Neural progenitor cell (in vitro differentiated cells): ENCODE results near the gene SLC35E2B. TPM values are rescaled to one million over a fixed set of nuclear protein-coding genes. Genes with fewer than 3 reads are reported as not detected.

Source experiments
- DNase-seq: peaks from one replicate; pipeline ENCODE4 v3.0.0-alpha.2; 2016; ENCODE audit warnings: low spot score
- H2AFZ ChIP-seq: fragments of 200-600 bp; sonication (generic); replicated peaks from 2 replicates; pipeline ENCODE4 v1.6.1; 2016; ENCODE audit warnings: antibody characterized with exemption
- H3F3A ChIP-seq: fragments of 200-600 bp; sonication (generic); 2 replicates; pipeline ENCODE4 v1.6.1; 2016; ENCODE audit warnings: antibody characterized with exemption, low read depth
- H3K27ac ChIP-seq: fragments of 200-600 bp; sonication (generic); 2 replicates; pipeline ENCODE4 v1.5.1; 2016; ENCODE audit warnings: mild to moderate bottlenecking
- H3K27me3 ChIP-seq: fragments of 200-600 bp; sonication (generic); 2 replicates; pipeline ENCODE4 v1.6.1; 2016; ENCODE audit warnings: mild to moderate bottlenecking, moderate library complexity
- H3K36me3 ChIP-seq: fragments of 200-600 bp; sonication (generic); 2 replicates; pipeline ENCODE4 v1.5.1; 2016
- H3K4me1 ChIP-seq: fragments of 200-600 bp; sonication (generic); 2 replicates; pipeline ENCODE4 v1.6.1; 2016; ENCODE audit warnings: mixed run types
- H3K4me2 ChIP-seq: fragments of 200-600 bp; sonication (generic); 2 replicates; pipeline ENCODE4 v1.6.1; 2016
- H3K4me3 ChIP-seq: fragments of 200-600 bp; sonication (generic); 2 replicates; pipeline ENCODE4 v1.5.1; 2016
- H3K79me2 ChIP-seq: fragments of 200-600 bp; sonication (generic); 2 replicates; pipeline ENCODE4 v1.6.1; 2016; ENCODE audit warnings: low read depth
- H3K9ac ChIP-seq: fragments of 200-600 bp; sonication (generic); 2 replicates; pipeline ENCODE4 v1.6.1; 2016
- H3K9me3 ChIP-seq: fragments of 200-600 bp; sonication (generic); 2 replicates; pipeline ENCODE4 v1.5.1; 2016; ENCODE audit warnings: low read depth
- H4K20me1 ChIP-seq: fragments of 200-600 bp; sonication (generic); 2 replicates; pipeline ENCODE4 v1.6.1; 2016; ENCODE audit warnings: low read depth
- H3K27ac Mint-ChIP-seq: 3 replicates; pipeline ENCODE4 v1.8.0; 2021; ENCODE audit warnings: mixed read lengths
- H3K27me3 Mint-ChIP-seq: 2 replicates; pipeline ENCODE4 v1.8.0; 2022; ENCODE audit warnings: low read depth, mild to moderate bottlenecking, inconsistent platforms, moderate library complexity, mixed read lengths; ENCODE audit not compliant: insufficient read depth
- H3K36me3 Mint-ChIP-seq: 3 replicates; pipeline ENCODE4 v1.8.0; 2021; ENCODE audit warnings: mixed read lengths
- H3K4me1 Mint-ChIP-seq: 3 replicates; pipeline ENCODE4 v1.8.0; 2021; ENCODE audit warnings: mixed read lengths
- H3K4me3 Mint-ChIP-seq: 3 replicates; pipeline ENCODE4 v1.8.0; 2021; ENCODE audit warnings: mild to moderate bottlenecking, moderate library complexity, mixed read lengths
- H3K9me3 Mint-ChIP-seq: 3 replicates; pipeline ENCODE4 v1.8.0; 2020; ENCODE audit warnings: mixed read lengths
- CTCF ChIP-seq: fragments of 200-600 bp; sonication (generic); IDR thresholded peaks from 2 replicates; pipeline ENCODE4 v1.5.1; 2017; ENCODE audit warnings: antibody characterized with exemption, mild to moderate bottlenecking
- EZH2 ChIP-seq: fragments of 200-600 bp; sonication (generic); IDR thresholded peaks from 2 replicates; pipeline ENCODE4 v1.6.1; 2017; ENCODE audit warnings: antibody characterized with exemption, mild to moderate bottlenecking, moderate library complexity
- EZH2phosphoT487 ChIP-seq: fragments of 200-600 bp; sonication (generic); IDR thresholded peaks from 2 replicates; pipeline ENCODE4 v1.6.1; 2017; ENCODE audit warnings: antibody characterized with exemption
- total RNA-seq: library from RNA; depleted of rRNA; stranded (reverse); fragments of >200 nt; gene quantifications from 2 replicates; pipeline ENCODE4 v1.2.3, GENCODE V29; 2015; ENCODE audit warnings: low replicate concordance

Gene SLC35E2B
- total RNA-seq, 1 donor from 2014 or later: 49.4 TPM

DNA sequence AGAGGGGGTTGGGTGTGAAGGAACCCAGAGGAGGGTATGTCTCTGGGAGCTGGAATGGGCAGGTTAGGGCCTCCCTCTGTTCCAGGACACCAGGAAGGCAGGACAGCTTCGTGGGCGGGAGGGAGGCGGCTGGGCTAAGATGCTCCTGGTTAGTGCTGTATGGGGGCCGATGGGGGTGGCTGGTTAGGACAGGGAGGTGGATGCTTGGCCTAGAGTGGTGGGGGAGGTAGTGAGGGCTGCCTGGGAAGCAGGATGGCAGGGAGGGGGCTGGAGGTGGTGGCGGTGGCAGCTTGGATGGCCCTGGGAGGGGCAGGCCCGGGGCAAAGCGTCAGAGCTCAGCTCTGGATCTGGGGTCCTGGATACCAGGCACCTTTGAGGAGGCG is 66.8 kb downstream of the SLC35E2B start:
- Mint-ChIP-seq H3K4me1 (peaks cover 10% of the 10 kb centered on the region), H3K9me3 (no peaks in the 10 kb centered on the region), H3K27ac (no peak overlapping the region), H3K27me3 (peaks cover 5% of the 10 kb centered on the region), H3K4me3 (no peak overlapping the region), H3K36me3 (peaks cover 1% of the 10 kb centered on the region)
- H2AFZ ChIP-seq: no peak overlapping the region
- no peak overlapping the region for H3K9ac ChIP-seq
- H3K27me3 ChIP-seq: peaks cover 22% of the 10 kb centered on the region
- H3K4me3 ChIP-seq: no peak overlapping the region
- no peaks in the 10 kb centered on the region for H3K79me2 ChIP-seq
- H4K20me1 ChIP-seq: peaks cover 17% of the 10 kb centered on the region
- no peaks in the 10 kb centered on the region for H3F3A ChIP-seq
- H3K27ac ChIP-seq: no peak overlapping the region
- DNase-seq: no peak
- H3K4me1 ChIP-seq: no peaks in the 10 kb centered on the region
- TF ChIP-seq CTCF (no peak), EZH2phosphoT487 (no peak), EZH2 (no peak)
- H3K9me3 ChIP-seq: no peaks in the 10 kb centered on the region
- no peak overlapping the region for H3K4me2 ChIP-seq
- H3K36me3 ChIP-seq: no peaks in the 10 kb centered on the region

- Mint-ChIP-seq H3K27me3 (peaks cover 5% of the 10 kb centered on the region), H3K4me1 (peaks cover 10% of the 10 kb centered on the region), H3K27ac (no peak overlapping the region), H3K9me3 (no peaks in the 10 kb centered on the region), H3K36me3 (peaks cover 1% of the 10 kb centered on the region), H3K4me3 (no peak overlapping the region)
- Histone ChIP-seq H3K27me3 (peaks cover 17% of the 10 kb centered on the region), H3K4me1 (no peaks in the 10 kb centered on the region), H3F3A (no peaks in the 10 kb centered on the region), H3K4me2 (no peak overlapping the region), H3K27ac (no peak overlapping the region), H4K20me1 (peaks cover 17% of the 10 kb centered on the region), H3K4me3 (no peak overlapping the region), H3K9ac (no peak overlapping the region), H3K9me3 (no peaks in the 10 kb centered on the region), H3K36me3 (no peaks in the 10 kb centered on the region), H2AFZ (no peak overlapping the region), H3K79me2 (no peaks in the 10 kb centered on the region)
- TF ChIP-seq CTCF: no peak
- TF ChIP-seq EZH2phosphoT487: no peak
- TF ChIP-seq EZH2: no peak
- DNase-seq: no peak
These were observed 67.2 kb downstream of the SLC35E2B start for GRCh38 chr1:1625404-1625775.

DNA sequence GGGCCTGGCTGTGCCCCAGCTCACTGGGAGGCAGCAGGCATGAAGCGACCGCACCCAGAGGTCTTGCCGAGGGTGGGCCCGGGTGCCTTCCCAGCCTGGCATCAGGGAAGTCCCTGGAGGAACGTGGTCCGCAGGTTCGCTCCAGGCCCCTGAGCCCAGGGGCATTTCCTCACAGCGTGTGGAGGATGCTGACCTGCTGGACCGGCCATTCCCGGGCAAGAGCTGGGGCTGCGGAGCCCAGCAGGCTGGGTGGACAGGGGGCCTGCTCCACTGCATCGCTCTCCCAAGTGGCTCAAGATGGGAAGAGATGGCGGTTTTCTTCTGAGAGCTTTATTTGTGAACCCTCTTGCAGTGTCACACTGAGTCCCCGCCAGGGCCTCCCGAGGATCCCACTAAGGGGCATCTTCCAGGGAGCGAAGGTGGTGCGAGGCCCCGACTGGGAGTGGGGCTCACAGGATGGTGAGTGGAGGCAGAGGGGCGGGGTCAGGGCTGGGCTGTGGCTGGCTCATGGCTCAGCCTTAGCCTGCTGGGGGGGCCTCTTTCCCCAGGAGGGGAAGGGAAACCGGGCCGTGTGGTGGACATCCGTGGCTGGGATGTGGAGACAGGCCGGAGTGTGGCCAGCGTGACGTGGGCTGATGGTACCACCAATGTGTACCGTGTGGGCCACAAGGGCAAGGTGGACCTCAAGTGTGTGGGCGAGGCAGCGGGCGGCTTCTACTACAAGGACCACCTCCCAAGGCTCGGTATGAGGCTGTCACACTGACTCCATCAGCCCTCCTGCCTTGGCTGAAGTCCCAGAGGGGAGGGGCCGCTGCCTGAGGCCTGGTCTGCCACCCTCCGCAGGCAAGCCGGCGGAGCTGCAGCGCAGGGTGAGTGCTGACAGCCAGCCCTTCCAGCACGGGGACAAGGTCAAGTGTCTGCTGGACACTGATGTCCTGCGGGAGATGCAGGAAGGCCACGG is 67.9 kb downstream of the SLC35E2B start:
- no peaks in the 10 kb centered on the region for H3K9me3 Mint-ChIP-seq
- H3K9me3 ChIP-seq: no peaks in the 10 kb centered on the region
- H4K20me1 ChIP-seq: peaks cover 21% of the 10 kb centered on the region
- H3K9ac ChIP-seq: no peak overlapping the region
- H3K4me2 ChIP-seq: no peak overlapping the region
- no peaks in the 10 kb centered on the region for H3F3A ChIP-seq
- no peak overlapping the region for H2AFZ ChIP-seq
- H3K27me3 Mint-ChIP-seq: peaks cover 3% of the 10 kb centered on the region
- no peak overlapping the region for H3K27ac Mint-ChIP-seq
- H3K27me3 ChIP-seq: peaks cover 11% of the 10 kb centered on the region
- no peak for TF ChIP-seq EZH2phosphoT487
- no peak for TF ChIP-seq CTCF
- TF ChIP-seq EZH2: no peak
- no peaks in the 10 kb centered on the region for H3K4me1 ChIP-seq
- no peaks in the 10 kb centered on the region for H3K79me2 ChIP-seq
- no peak overlapping the region for H3K4me3 ChIP-seq
- H3K4me1 Mint-ChIP-seq: peaks cover 8% of the 10 kb centered on the region
- no peak overlapping the region for H3K4me3 Mint-ChIP-seq
- no peak for DNase-seq
- no peaks in the 10 kb centered on the region for H3K36me3 ChIP-seq
- no peak overlapping the region for H3K27ac ChIP-seq
- H3K36me3 Mint-ChIP-seq: peaks cover 1% of the 10 kb centered on the region
